GM11168 (cell line): ENCODE measurements around the gene REG4.
"Not testable (repeated sequence)": the region's sequence is repeated elsewhere in the genome, so short reads cannot be mapped to it uniquely, and the experiment has no call there.

ENCODE experiments used
- in situ Hi-C: fragments of 300-500 bp; cut with MboI; formaldehyde crosslinking; loops from one replicate; pipeline ENCODE4 v1.12.0; 2022; ENCODE audit warnings: low sequenced_read_pairs; ENCODE audit not compliant: unreplicated experiment

The REG4 gene

GRCh38 chr1:119811387-119811786 is at the start of gene REG4:
Gene REG4 (minus strand): TSS chr1:119811460. CDS start chr1:119808769, 2,691 bp downstream.
- in situ Hi-C loops = no loop called here

- in situ Hi-C loops = no loop called here
Observed at GRCh38 chr1:119859647-119860046, 48.4 kb upstream of the REG4 start.

- in situ Hi-C loops = not testable (repeated sequence)
Observed at GRCh38 chr1:119858556-119859214, 47.4 kb upstream of the REG4 start.

GRCh38 chr1:119858126-119858525 is 46.9 kb upstream of the REG4 start:
- in situ Hi-C loops = no loop called here

GRCh38 chr1:119853155-119853554 is 41.9 kb upstream of the REG4 start:
- in situ Hi-C loops = no loop called here

- in situ Hi-C loops = not testable (repeated sequence)
Observed at GRCh38 chr1:119844206-119844605, 32.9 kb upstream of the REG4 start.

- in situ Hi-C loops = no loop called here
Observed at GRCh38 chr1:119841306-119841705, 30.0 kb upstream of the REG4 start.

- in situ Hi-C loops = no loop called here
Observed at GRCh38 chr1:119840745-119841144, 29.5 kb upstream of the REG4 start.

- in situ Hi-C loops = no loop called here
Observed at GRCh38 chr1:119838236-119838635, 27.0 kb upstream of the REG4 start.

- in situ Hi-C loops = no loop called here
Observed at GRCh38 chr1:119834990-119835389, 23.7 kb upstream of the REG4 start.

GRCh38 chr1:119831027-119831426 is 19.8 kb upstream of the REG4 start:
- in situ Hi-C loops = no loop called here

- in situ Hi-C loops = no loop called here
Observed at GRCh38 chr1:119829625-119830024, 18.4 kb upstream of the REG4 start.

GRCh38 chr1:119829006-119829405 is 17.7 kb upstream of the REG4 start:
- in situ Hi-C loops = not testable (repeated sequence)

GRCh38 chr1:119828266-119828665 is 17.0 kb upstream of the REG4 start:
- in situ Hi-C loops = no loop called here

GRCh38 chr1:119827010-119827409 is 15.8 kb upstream of the REG4 start:
- in situ Hi-C loops = no loop called here

GRCh38 chr1:119822406-119822805 is 11.1 kb upstream of the REG4 start:
- in situ Hi-C loops = no loop called here

GRCh38 chr1:119818181-119818580 is 6.9 kb upstream of the REG4 start:
- in situ Hi-C loops = no loop called here

GRCh38 chr1:119816407-119816806 is 5.1 kb upstream of the REG4 start:
- in situ Hi-C loops = no loop called here

- in situ Hi-C loops = no loop called here
Observed at GRCh38 chr1:119815928-119816327, 4.7 kb upstream of the REG4 start.

- in situ Hi-C loops = no loop called here
Observed at GRCh38 chr1:119815361-119815760, 4.1 kb upstream of the REG4 start.

- in situ Hi-C loops = no loop called here
Observed at GRCh38 chr1:119814288-119814687, 3.0 kb upstream of the REG4 start.

GRCh38 chr1:119811985-119812557 is 811 bp upstream of the REG4 start:
- in situ Hi-C loops = no loop called here
